ENCODE results near the gene CCSER1. TPM values are rescaled to one million over a fixed set of nuclear protein-coding genes. Genes with fewer than 3 reads are reported as not detected.
"Not testable (repeated sequence)": the region's sequence is repeated elsewhere in the genome, so short reads cannot be mapped to it uniquely, and the experiment has no call there.

Gene CCSER1
- total RNA-seq, 2 experiments from 2014 or later: not detected

DNA sequence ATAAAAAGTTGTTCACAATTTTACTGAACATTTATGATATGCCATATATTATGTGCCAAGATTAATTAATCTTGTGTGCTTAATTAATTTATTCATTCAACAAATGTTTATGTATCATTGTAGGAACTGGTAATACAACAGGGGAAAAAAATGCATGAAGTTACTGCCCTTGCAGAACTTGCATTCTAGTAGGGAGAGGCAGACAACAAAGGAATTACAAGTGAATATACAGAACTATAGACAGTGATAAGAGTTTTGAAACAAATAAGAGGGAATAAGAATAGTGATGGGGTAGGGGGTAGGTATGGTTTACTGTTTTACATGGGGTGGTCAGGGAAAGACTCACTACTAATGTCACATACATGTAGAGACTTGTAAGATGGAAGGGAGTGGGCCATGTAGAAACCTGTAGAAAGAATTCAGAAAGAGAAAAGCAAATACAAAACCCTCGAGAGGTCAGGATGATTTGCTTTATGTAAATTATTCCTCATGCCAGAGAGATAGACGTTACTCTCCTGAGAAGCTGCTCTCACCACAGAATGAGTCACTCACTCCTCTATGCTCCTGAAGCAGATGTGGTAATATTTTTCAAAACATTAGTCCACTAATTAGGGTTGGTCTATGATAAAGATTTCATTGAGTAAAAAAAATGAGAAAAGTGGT lies 1321.6 kb downstream of the CCSER1 start:
- H3K4me2 ChIP-seq (ENCODE audit: low read length): no peak overlapping the region
- no peak for DNase-seq (ENCODE audit: low spot score)
- H3K4me3 ChIP-seq (ENCODE audit: low read depth, low read length, poor library complexity, severe bottlenecking): no peak overlapping the region
- H3K79me2 ChIP-seq (ENCODE audit: insufficient read depth, low read depth, low read length): no peaks in the 10 kb centered on the region
- H4K20me1 ChIP-seq (ENCODE audit: insufficient read depth, low read length): no peaks in the 10 kb centered on the region
- no peaks in the 10 kb centered on the region for H3K4me1 ChIP-seq (ENCODE audit: insufficient read depth, low read length, poor library complexity, severe bottlenecking)
- no peak overlapping the region for H3K27ac ChIP-seq (ENCODE audit: low read depth, low read length, poor library complexity, severe bottlenecking)
- BruUV-seq (replicated peaks): no TSS peak
- no peak overlapping the region for H2AFZ ChIP-seq (ENCODE audit: low read length)
- H3K9me3 ChIP-seq (ENCODE audit: low read length): no peaks in the 10 kb centered on the region
- CTCF ChIA-PET (ENCODE audit: unreplicated experiment): no interaction called here
- H3K36me3 ChIP-seq (ENCODE audit: insufficient read depth, low read length): no peaks in the 10 kb centered on the region
- H3K9me2 ChIP-seq (ENCODE audit: insufficient read depth, low read length): no peaks in the 10 kb centered on the region
- intact Hi-C loops (cut with micrococcal nuclease; ENCODE audit: unreplicated experiment): no loop called here
- TF ChIP-seq EZH2phosphoT487 (IDR thresholded peaks at IDR 0.05; ENCODE audit: borderline replicate concordance, low read depth, low read length): no peak
- TF ChIP-seq, protein P1, sequence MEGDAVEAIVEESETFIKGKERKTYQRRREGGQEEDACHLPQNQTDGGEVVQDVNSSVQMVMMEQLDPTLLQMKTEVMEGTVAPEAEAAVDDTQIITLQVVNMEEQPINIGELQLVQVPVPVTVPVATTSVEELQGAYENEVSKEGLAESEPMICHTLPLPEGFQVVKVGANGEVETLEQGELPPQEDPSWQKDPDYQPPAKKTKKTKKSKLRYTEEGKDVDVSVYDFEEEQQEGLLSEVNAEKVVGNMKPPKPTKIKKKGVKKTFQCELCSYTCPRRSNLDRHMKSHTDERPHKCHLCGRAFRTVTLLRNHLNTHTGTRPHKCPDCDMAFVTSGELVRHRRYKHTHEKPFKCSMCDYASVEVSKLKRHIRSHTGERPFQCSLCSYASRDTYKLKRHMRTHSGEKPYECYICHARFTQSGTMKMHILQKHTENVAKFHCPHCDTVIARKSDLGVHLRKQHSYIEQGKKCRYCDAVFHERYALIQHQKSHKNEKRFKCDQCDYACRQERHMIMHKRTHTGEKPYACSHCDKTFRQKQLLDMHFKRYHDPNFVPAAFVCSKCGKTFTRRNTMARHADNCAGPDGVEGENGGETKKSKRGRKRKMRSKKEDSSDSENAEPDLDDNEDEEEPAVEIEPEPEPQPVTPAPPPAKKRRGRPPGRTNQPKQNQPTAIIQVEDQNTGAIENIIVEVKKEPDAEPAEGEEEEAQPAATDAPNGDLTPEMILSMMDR (conservative IDR thresholded peaks at IDR 0.05; ENCODE audit: low read length): no peak
- POLR2A ChIA-PET: no interaction called here

DNA sequence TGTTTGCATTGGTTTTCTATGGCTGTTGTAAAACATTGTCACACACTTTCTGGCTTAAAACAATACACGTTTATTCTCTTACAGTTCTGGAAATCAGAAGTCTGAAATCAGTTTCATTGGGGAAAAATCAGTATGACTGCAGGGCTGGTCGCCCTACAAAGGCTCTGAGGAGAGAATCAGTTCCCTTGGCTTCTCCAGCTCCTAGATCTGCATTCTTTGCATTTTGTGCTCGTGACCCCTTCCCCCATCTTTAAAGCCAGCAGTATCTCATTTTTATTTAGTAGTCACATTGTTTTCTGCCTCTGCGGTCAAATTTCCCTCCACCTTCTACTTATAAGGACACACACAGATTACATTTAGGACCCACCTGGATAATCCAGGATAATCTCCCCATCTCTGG lies 1326.9 kb downstream of the CCSER1 start:
- no peak overlapping the region for H2AFZ ChIP-seq (ENCODE audit: low read length)
- H3K4me1 ChIP-seq (ENCODE audit: insufficient read depth, low read length, poor library complexity, severe bottlenecking): no peaks in the 10 kb centered on the region
- H4K20me1 ChIP-seq (ENCODE audit: insufficient read depth, low read length): no peaks in the 10 kb centered on the region
- no peak overlapping the region for H3K4me3 ChIP-seq (ENCODE audit: low read depth, low read length, poor library complexity, severe bottlenecking)
- no peak overlapping the region for H3K27ac ChIP-seq (ENCODE audit: low read depth, low read length, poor library complexity, severe bottlenecking)
- CTCF ChIA-PET (ENCODE audit: unreplicated experiment): no interaction called here
- no peak overlapping the region for H3K4me2 ChIP-seq (ENCODE audit: low read length)
- TF ChIP-seq, protein P1 (conservative IDR thresholded peaks at IDR 0.05; ENCODE audit: low read length): no peak
- no peak for TF ChIP-seq EZH2phosphoT487 (IDR thresholded peaks at IDR 0.05; ENCODE audit: borderline replicate concordance, low read depth, low read length)
- no peaks in the 10 kb centered on the region for H3K79me2 ChIP-seq (ENCODE audit: insufficient read depth, low read depth, low read length)
- H3K36me3 ChIP-seq (ENCODE audit: insufficient read depth, low read length): no peaks in the 10 kb centered on the region
- POLR2A ChIA-PET: no interaction called here
- BruUV-seq (replicated peaks): no TSS peak
- H3K9me3 ChIP-seq (ENCODE audit: low read length): no peaks in the 10 kb centered on the region
- intact Hi-C loops (cut with micrococcal nuclease; ENCODE audit: unreplicated experiment): no loop called here
- DNase-seq (ENCODE audit: low spot score): no peak
- H3K9me2 ChIP-seq (ENCODE audit: insufficient read depth, low read length): no peaks in the 10 kb centered on the region

DNA sequence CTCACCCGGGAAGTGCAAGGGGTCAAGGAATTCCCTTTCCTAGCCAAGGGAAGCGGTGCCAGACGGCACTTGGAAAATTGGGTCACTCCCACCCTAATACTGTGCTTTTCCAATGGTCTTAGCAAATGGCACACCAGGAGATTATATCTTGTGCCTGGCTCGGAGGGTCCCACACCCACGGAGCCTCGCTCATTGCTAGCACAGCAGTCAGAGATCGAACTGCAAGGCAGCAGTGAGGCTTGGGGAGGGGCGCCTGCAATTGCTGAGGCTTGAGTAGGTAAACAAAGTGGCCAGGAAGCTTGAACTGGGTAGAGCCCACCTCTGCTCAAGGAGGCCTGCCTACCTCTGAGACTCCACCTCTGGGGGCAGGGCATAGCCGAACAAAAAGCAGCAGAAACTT lies 1335.4 kb downstream of the CCSER1 start:
- H3K9me3 ChIP-seq (ENCODE audit: low read length); BruUV-seq (replicated peaks); H2AFZ ChIP-seq (ENCODE audit: low read length); H3K79me2 ChIP-seq (ENCODE audit: insufficient read depth, low read depth, low read length); POLR2A ChIA-PET; H3K4me1 ChIP-seq (ENCODE audit: insufficient read depth, low read length, poor library complexity, severe bottlenecking); intact Hi-C loops (cut with micrococcal nuclease; ENCODE audit: unreplicated experiment); H4K20me1 ChIP-seq (ENCODE audit: insufficient read depth, low read length); H3K27ac ChIP-seq (ENCODE audit: low read depth, low read length, poor library complexity, severe bottlenecking); H3K4me2 ChIP-seq (ENCODE audit: low read length); DNase-seq (ENCODE audit: low spot score); H3K36me3 ChIP-seq (ENCODE audit: insufficient read depth, low read length); CTCF ChIA-PET (ENCODE audit: unreplicated experiment); H3K4me3 ChIP-seq (ENCODE audit: low read depth, low read length, poor library complexity, severe bottlenecking); H3K9me2 ChIP-seq (ENCODE audit: insufficient read depth, low read length): not testable (repeated sequence)
